Osteocyte (in vitro differentiated cells): Measurements from ENCODE around the gene WDR7. TPM values are rescaled to one million over a fixed set of nuclear protein-coding genes. Genes with fewer than 3 reads are reported as not detected.
A peak's percentile ranks its signal among the peaks of the same experiment; 100 is the strongest.

ENCODE experiments used
- DNase-seq: peaks from one replicate; pipeline ENCODE4 v3.0.0; 2021; ENCODE audit warnings: mixed read lengths; ENCODE audit not compliant: unreplicated experiment; ENCODE audit errors: extremely low spot score
- H3K27ac Mint-ChIP-seq: one replicate; pipeline ENCODE4 v1.8.0; 2021; ENCODE audit warnings: mild to moderate bottlenecking, mixed read lengths; ENCODE audit not compliant: unreplicated experiment
- H3K27me3 Mint-ChIP-seq: one replicate; pipeline ENCODE4 v1.8.0; 2021; ENCODE audit warnings: mixed read lengths; ENCODE audit not compliant: unreplicated experiment
- H3K36me3 Mint-ChIP-seq: one replicate; pipeline ENCODE4 v1.8.0; 2021; ENCODE audit warnings: mixed read lengths; ENCODE audit not compliant: unreplicated experiment
- H3K4me1 Mint-ChIP-seq: one replicate; pipeline ENCODE4 v1.8.0; 2021; ENCODE audit warnings: mixed read lengths; ENCODE audit not compliant: unreplicated experiment
- H3K4me3 Mint-ChIP-seq: one replicate; pipeline ENCODE4 v1.8.0; 2021; ENCODE audit warnings: mild to moderate bottlenecking, moderate library complexity, mixed read lengths; ENCODE audit not compliant: unreplicated experiment
- H3K9me3 Mint-ChIP-seq: one replicate; pipeline ENCODE4 v1.8.0; 2021; ENCODE audit warnings: mixed read lengths; ENCODE audit not compliant: unreplicated experiment
- total RNA-seq: library from RNA; stranded (reverse); gene quantifications from 2 replicates; pipeline ENCODE4 v1.2.1, GENCODE V29; 2021
- TF ChIP-seq, protein P1 (sequence below): fragments of 200-600 bp; sonication (generic); IDR thresholded peaks from 2 replicates; pipeline ENCODE4 v1.5.0; 2021; ENCODE audit warnings: antibody characterized with exemption, mild to moderate bottlenecking, moderate library complexity

The WDR7 gene
- total RNA-seq, 1 donor from 2014 or later, result 25.9 TPM

GRCh38 chr18:56696966-56697365 lies 45.8 kb downstream of the WDR7 start:
- no peak for DNase-seq
- no peaks in the 10 kb centered on the region for H3K27me3 Mint-ChIP-seq

DNA sequence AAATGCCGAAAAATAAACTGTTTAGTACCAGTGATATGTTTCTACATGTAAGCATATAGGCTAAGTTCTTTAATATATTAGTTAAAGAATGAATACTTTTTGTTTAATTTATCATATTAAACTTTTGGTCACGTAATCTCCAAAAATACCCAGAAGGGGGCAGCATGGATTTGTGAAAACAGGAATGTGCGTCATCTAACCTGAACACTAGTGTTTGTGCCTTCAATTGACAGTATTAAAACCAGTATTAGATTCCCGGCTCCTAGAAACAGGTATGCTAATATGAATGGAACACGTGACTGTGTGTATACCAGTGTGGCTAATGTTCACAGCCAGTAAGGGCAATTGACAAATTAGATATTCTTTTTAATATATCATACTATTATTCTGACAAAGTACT lies 51.8 kb downstream of the WDR7 start:
- Mint-ChIP-seq H3K9me3 (no peaks in the 10 kb centered on the region), H3K27ac (no peak overlapping the region), H3K36me3 (peaks cover 4% of the 10 kb centered on the region), H3K27me3 (no peaks in the 10 kb centered on the region), H3K4me3 (no peak overlapping the region), H3K4me1 (no peaks in the 10 kb centered on the region)
- DNase-seq, result no peak
- TF ChIP-seq, protein P1, sequence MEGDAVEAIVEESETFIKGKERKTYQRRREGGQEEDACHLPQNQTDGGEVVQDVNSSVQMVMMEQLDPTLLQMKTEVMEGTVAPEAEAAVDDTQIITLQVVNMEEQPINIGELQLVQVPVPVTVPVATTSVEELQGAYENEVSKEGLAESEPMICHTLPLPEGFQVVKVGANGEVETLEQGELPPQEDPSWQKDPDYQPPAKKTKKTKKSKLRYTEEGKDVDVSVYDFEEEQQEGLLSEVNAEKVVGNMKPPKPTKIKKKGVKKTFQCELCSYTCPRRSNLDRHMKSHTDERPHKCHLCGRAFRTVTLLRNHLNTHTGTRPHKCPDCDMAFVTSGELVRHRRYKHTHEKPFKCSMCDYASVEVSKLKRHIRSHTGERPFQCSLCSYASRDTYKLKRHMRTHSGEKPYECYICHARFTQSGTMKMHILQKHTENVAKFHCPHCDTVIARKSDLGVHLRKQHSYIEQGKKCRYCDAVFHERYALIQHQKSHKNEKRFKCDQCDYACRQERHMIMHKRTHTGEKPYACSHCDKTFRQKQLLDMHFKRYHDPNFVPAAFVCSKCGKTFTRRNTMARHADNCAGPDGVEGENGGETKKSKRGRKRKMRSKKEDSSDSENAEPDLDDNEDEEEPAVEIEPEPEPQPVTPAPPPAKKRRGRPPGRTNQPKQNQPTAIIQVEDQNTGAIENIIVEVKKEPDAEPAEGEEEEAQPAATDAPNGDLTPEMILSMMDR, result peak; percentile 61

More at GRCh38 chr18:56696966-56697365, 45.8 kb downstream of the WDR7 start:
- Mint-ChIP-seq H3K36me3 (peaks cover 15% of the 10 kb centered on the region), H3K4me1 (no peaks in the 10 kb centered on the region), H3K4me3 (no peak overlapping the region), H3K27ac (no peak overlapping the region), H3K9me3 (no peaks in the 10 kb centered on the region)
- TF ChIP-seq, protein P1, result no peak

DNA sequence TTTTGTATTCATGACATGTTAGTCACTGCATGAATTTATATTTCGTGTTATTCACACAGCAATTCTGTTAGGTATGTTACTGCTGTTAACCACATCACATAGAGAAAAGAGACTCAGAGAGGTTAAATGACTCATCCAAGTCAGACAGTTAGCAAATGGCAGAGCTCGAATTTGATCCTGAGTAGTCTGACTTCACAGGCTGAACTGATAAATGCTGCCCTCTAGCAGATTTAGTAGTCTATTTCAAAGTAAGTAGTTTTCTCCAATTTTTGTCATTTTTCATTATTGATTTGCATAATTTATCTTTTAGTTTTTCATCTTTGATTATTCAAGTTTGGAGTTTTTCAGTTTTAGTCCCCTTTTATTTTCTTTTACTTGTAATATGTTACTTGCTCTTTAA lies 58.3 kb downstream of the WDR7 start:
- Mint-ChIP-seq H3K36me3 (peaks cover 7% of the 10 kb centered on the region), H3K9me3 (no peaks in the 10 kb centered on the region), H3K4me1 (peaks cover 7% of the 10 kb centered on the region), H3K27ac (no peak overlapping the region), H3K4me3 (no peak overlapping the region), H3K27me3 (no peaks in the 10 kb centered on the region)
- TF ChIP-seq, protein P1, result peak; percentile 33
- no peak for DNase-seq

DNA sequence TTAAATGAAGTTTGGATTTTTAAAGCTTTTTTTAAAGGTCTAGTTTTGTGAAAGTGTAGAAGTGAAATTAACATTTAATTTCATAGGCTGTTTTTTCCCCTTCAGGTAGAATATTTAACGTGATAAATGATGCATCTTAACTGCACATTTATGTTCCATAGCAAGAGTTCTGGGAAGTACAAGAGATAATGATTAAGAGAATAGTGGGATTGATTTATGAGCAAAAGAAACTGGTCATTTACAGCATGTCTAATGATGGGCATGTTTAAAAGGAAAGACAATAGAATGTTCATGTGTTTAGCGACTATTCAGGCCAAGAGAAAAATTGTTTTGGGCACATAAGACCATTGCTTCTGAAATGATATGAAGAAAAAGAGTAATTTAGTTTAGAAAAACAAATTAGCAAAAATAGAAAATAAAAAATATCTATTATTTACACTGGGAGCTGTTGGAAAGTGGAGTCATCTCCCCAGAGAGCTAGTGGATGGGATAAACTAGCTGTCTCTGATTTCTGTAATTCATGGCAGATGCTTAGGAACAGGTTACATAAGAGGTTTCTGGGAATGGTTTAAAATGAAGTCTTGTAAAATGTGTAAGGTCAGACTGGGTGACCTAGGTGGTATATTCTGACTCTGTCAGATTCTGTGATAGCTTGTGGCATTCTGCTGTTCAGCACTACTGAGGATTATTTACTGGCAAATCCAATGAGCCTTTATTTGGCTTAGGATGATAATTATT lies 60.7 kb downstream of the WDR7 start:
- Mint-ChIP-seq H3K4me3 (no peak overlapping the region), H3K27ac (no peak overlapping the region)

GRCh38 chr18:56712761-56713160 lies 61.6 kb downstream of the WDR7 start:
- TF ChIP-seq, protein P1, result no peak
- Mint-ChIP-seq H3K9me3 (no peaks in the 10 kb centered on the region), H3K4me3 (no peak overlapping the region), H3K4me1 (peaks cover 7% of the 10 kb centered on the region), H3K27me3 (no peaks in the 10 kb centered on the region), H3K36me3 (peaks cover 3% of the 10 kb centered on the region), H3K27ac (no peak overlapping the region)
- DNase-seq, result no peak

More for the DNA sequence above, 60.7 kb downstream of the WDR7 start:
- H3K4me1 Mint-ChIP-seq, result peaks cover 7% of the 10 kb centered on the region
- H3K9me3 Mint-ChIP-seq, result no peaks in the 10 kb centered on the region
- DNase-seq, result no peak
- peaks cover 3% of the 10 kb centered on the region for H3K36me3 Mint-ChIP-seq
- no peaks in the 10 kb centered on the region for H3K27me3 Mint-ChIP-seq
- TF ChIP-seq, protein P1, result no peak
